ENCODE data around the gene MAST4. TPM values are rescaled to one million over a fixed set of nuclear protein-coding genes. Genes with fewer than 3 reads are reported as not detected.

Gene MAST4
- total and polyA plus RNA-seq, 2 donors = 17.0 to 18.8 TPM

GRCh38 chr5:66560371-66560770 lies 35.8 kb upstream of the MAST4 start:
- Histone ChIP-seq H3K27ac (ENCODE audit: low read depth in 1 of 2, low read length in 1 of 2) (no peak overlapping the region), H3K4me1 (ENCODE audit: control insufficient read depth in 2 of 2, insufficient read depth in 2 of 2, low read length in 2 of 2) (no peaks in the 10 kb centered on the region), H3K27me3 (ENCODE audit: control insufficient read depth in 2 of 2, insufficient read depth in 1 of 2, low read length in 1 of 2) (no peaks in the 10 kb centered on the region), H3K4me3 (ENCODE audit: low read length in 2 of 2) (no peak overlapping the region), H3K9me3 (ENCODE audit: control insufficient read depth in 2 of 2, insufficient read depth in 1 of 2, low read length in 1 of 2) (no peaks in the 10 kb centered on the region), H3K36me3 (ENCODE audit: control insufficient read depth in 2 of 2, insufficient read depth in 2 of 2, low read length in 1 of 2) (no peaks in the 10 kb centered on the region)
- DNase-seq (ENCODE audit: low read depth in 6 of 9, low spot score in 9 of 9) = no peak
- 98% methylated on average over 4 of the region's 4 CpGs for WGBS

- DNase-seq (ENCODE audit: low read depth in 6 of 9, low spot score in 9 of 9) = no peak
- H3K27me3 ChIP-seq (ENCODE audit: control insufficient read depth in 2 of 2, insufficient read depth in 1 of 2, low read length in 1 of 2) = no peaks in the 10 kb centered on the region
- H3K9me3 ChIP-seq (ENCODE audit: control insufficient read depth in 2 of 2, insufficient read depth in 1 of 2, low read length in 1 of 2) = no peaks in the 10 kb centered on the region
- WGBS = 90% methylated on average over 6 of the region's 6 CpGs
- no peaks in the 10 kb centered on the region for H3K36me3 ChIP-seq (ENCODE audit: control insufficient read depth in 2 of 2, insufficient read depth in 2 of 2, low read length in 1 of 2)
- H3K27ac ChIP-seq (ENCODE audit: low read depth in 1 of 2, low read length in 1 of 2) = no peak overlapping the region
- peaks cover 4% of the 10 kb centered on the region in 2 donors for H3K4me1 ChIP-seq (ENCODE audit: control insufficient read depth in 2 of 2, insufficient read depth in 2 of 2, low read length in 2 of 2)
- H3K4me3 ChIP-seq (ENCODE audit: low read length in 2 of 2) = no peak overlapping the region
These were observed 34.8 kb upstream of the MAST4 start for GRCh38 chr5:66561256-66561990.

- H3K27ac ChIP-seq (ENCODE audit: low read depth in 1 of 2, low read length in 1 of 2) = no peak overlapping the region
- H3K9me3 ChIP-seq (ENCODE audit: control insufficient read depth in 2 of 2, insufficient read depth in 1 of 2, low read length in 1 of 2) = no peaks in the 10 kb centered on the region
- H3K4me3 ChIP-seq (ENCODE audit: low read length in 2 of 2) = no peak overlapping the region
- 79% methylated on average over 2 of the region's 2 CpGs for WGBS
- DNase-seq (ENCODE audit: low read depth in 6 of 9, low spot score in 9 of 9) = peak in 2 of 9 donors; percentile 17 to 43
- H3K4me1 ChIP-seq (ENCODE audit: control insufficient read depth in 2 of 2, insufficient read depth in 2 of 2, low read length in 2 of 2) = peaks cover 4% of the 10 kb centered on the region in 2 donors
- no peaks in the 10 kb centered on the region for H3K36me3 ChIP-seq (ENCODE audit: control insufficient read depth in 2 of 2, insufficient read depth in 2 of 2, low read length in 1 of 2)
- no peaks in the 10 kb centered on the region for H3K27me3 ChIP-seq (ENCODE audit: control insufficient read depth in 2 of 2, insufficient read depth in 1 of 2, low read length in 1 of 2)
These were observed 30.3 kb upstream of the MAST4 start for GRCh38 chr5:66565878-66566277.

GRCh38 chr5:66567474-66567873 lies 28.7 kb upstream of the MAST4 start:
- H3K36me3 ChIP-seq (ENCODE audit: control insufficient read depth in 2 of 2, insufficient read depth in 2 of 2, low read length in 1 of 2) = no peaks in the 10 kb centered on the region
- H3K4me1 ChIP-seq (ENCODE audit: control insufficient read depth in 2 of 2, insufficient read depth in 2 of 2, low read length in 2 of 2) = peaks cover 4% of the 10 kb centered on the region in 2 donors
- H3K4me3 ChIP-seq (ENCODE audit: low read length in 2 of 2) = no peak overlapping the region
- 90% methylated on average over 3 of the region's 3 CpGs for WGBS
- H3K27me3 ChIP-seq (ENCODE audit: control insufficient read depth in 2 of 2, insufficient read depth in 1 of 2, low read length in 1 of 2) = no peaks in the 10 kb centered on the region
- no peak overlapping the region for H3K27ac ChIP-seq (ENCODE audit: low read depth in 1 of 2, low read length in 1 of 2)
- H3K9me3 ChIP-seq (ENCODE audit: control insufficient read depth in 2 of 2, insufficient read depth in 1 of 2, low read length in 1 of 2) = no peaks in the 10 kb centered on the region
- no peak for DNase-seq (ENCODE audit: low read depth in 6 of 9, low spot score in 9 of 9)

- 83% methylated on average over 1 of the region's 1 CpG for WGBS
- Histone ChIP-seq H3K36me3 (ENCODE audit: control insufficient read depth in 2 of 2, insufficient read depth in 2 of 2, low read length in 1 of 2) (no peaks in the 10 kb centered on the region), H3K4me3 (ENCODE audit: low read length in 2 of 2) (no peak overlapping the region), H3K9me3 (ENCODE audit: control insufficient read depth in 2 of 2, insufficient read depth in 1 of 2, low read length in 1 of 2) (no peaks in the 10 kb centered on the region), H3K27ac (ENCODE audit: low read depth in 1 of 2, low read length in 1 of 2) (no peak overlapping the region), H3K27me3 (ENCODE audit: control insufficient read depth in 2 of 2, insufficient read depth in 1 of 2, low read length in 1 of 2) (no peaks in the 10 kb centered on the region), H3K4me1 (ENCODE audit: control insufficient read depth in 2 of 2, insufficient read depth in 2 of 2, low read length in 2 of 2) (peaks cover 4% of the 10 kb centered on the region in 2 donors)
- DNase-seq (ENCODE audit: low read depth in 6 of 9, low spot score in 9 of 9) = no peak
These were observed 26.0 kb upstream of the MAST4 start for GRCh38 chr5:66570201-66570600.

- Histone ChIP-seq H3K9me3 (ENCODE audit: control insufficient read depth in 2 of 2, insufficient read depth in 1 of 2, low read length in 1 of 2) (no peaks in the 10 kb centered on the region), H3K4me1 (ENCODE audit: control insufficient read depth in 2 of 2, insufficient read depth in 2 of 2, low read length in 2 of 2) (no peaks in the 10 kb centered on the region), H3K36me3 (ENCODE audit: control insufficient read depth in 2 of 2, insufficient read depth in 2 of 2, low read length in 1 of 2) (no peaks in the 10 kb centered on the region), H3K27me3 (ENCODE audit: control insufficient read depth in 2 of 2, insufficient read depth in 1 of 2, low read length in 1 of 2) (no peaks in the 10 kb centered on the region), H3K4me3 (ENCODE audit: low read length in 2 of 2) (no peak overlapping the region), H3K27ac (ENCODE audit: low read depth in 1 of 2, low read length in 1 of 2) (no peak overlapping the region)
- no peak for DNase-seq (ENCODE audit: low read depth in 6 of 9, low spot score in 9 of 9)
- WGBS = 91% methylated on average over 2 of the region's 2 CpGs
These were observed 22.5 kb upstream of the MAST4 start for GRCh38 chr5:66573733-66574132.

- no peak overlapping the region for H3K4me3 ChIP-seq (ENCODE audit: low read length in 2 of 2)
- no peaks in the 10 kb centered on the region for H3K9me3 ChIP-seq (ENCODE audit: control insufficient read depth in 2 of 2, insufficient read depth in 1 of 2, low read length in 1 of 2)
- H3K36me3 ChIP-seq (ENCODE audit: control insufficient read depth in 2 of 2, insufficient read depth in 2 of 2, low read length in 1 of 2) = no peaks in the 10 kb centered on the region
- H3K4me1 ChIP-seq (ENCODE audit: control insufficient read depth in 2 of 2, insufficient read depth in 2 of 2, low read length in 2 of 2) = no peaks in the 10 kb centered on the region
- no peak overlapping the region for H3K27ac ChIP-seq (ENCODE audit: low read depth in 1 of 2, low read length in 1 of 2)
- 61% methylated on average over 5 of the region's 5 CpGs for WGBS
- no peaks in the 10 kb centered on the region for H3K27me3 ChIP-seq (ENCODE audit: control insufficient read depth in 2 of 2, insufficient read depth in 1 of 2, low read length in 1 of 2)
- DNase-seq (ENCODE audit: low read depth in 6 of 9, low spot score in 9 of 9) = no peak
These were observed 13.6 kb upstream of the MAST4 start for GRCh38 chr5:66582499-66583165.

- H3K27me3 ChIP-seq (ENCODE audit: control insufficient read depth in 2 of 2, insufficient read depth in 1 of 2, low read length in 1 of 2) = no peaks in the 10 kb centered on the region
- no peak overlapping the region for H3K4me3 ChIP-seq (ENCODE audit: low read length in 2 of 2)
These were observed 10.9 kb upstream of the MAST4 start for GRCh38 chr5:66585291-66585690.

GRCh38 chr5:66587771-66588170 lies 8.4 kb upstream of the MAST4 start:
- no peaks in the 10 kb centered on the region for H3K9me3 ChIP-seq (ENCODE audit: control insufficient read depth in 2 of 2, insufficient read depth in 1 of 2, low read length in 1 of 2)
- H3K36me3 ChIP-seq (ENCODE audit: control insufficient read depth in 2 of 2, insufficient read depth in 2 of 2, low read length in 1 of 2) = no peaks in the 10 kb centered on the region

More at GRCh38 chr5:66585291-66585690, 10.9 kb upstream of the MAST4 start:
- no peaks in the 10 kb centered on the region for H3K4me1 ChIP-seq (ENCODE audit: control insufficient read depth in 2 of 2, insufficient read depth in 2 of 2, low read length in 2 of 2)
- H3K9me3 ChIP-seq (ENCODE audit: control insufficient read depth in 2 of 2, insufficient read depth in 1 of 2, low read length in 1 of 2) = no peaks in the 10 kb centered on the region
- H3K27ac ChIP-seq (ENCODE audit: low read depth in 1 of 2, low read length in 1 of 2) = no peak overlapping the region
- H3K36me3 ChIP-seq (ENCODE audit: control insufficient read depth in 2 of 2, insufficient read depth in 2 of 2, low read length in 1 of 2) = no peaks in the 10 kb centered on the region
- DNase-seq (ENCODE audit: low read depth in 6 of 9, low spot score in 9 of 9) = no peak

More at GRCh38 chr5:66587771-66588170, 8.4 kb upstream of the MAST4 start:
- 90% methylated on average over 4 of the region's 4 CpGs for WGBS
- Histone ChIP-seq H3K27me3 (ENCODE audit: control insufficient read depth in 2 of 2, insufficient read depth in 1 of 2, low read length in 1 of 2) (no peaks in the 10 kb centered on the region), H3K27ac (ENCODE audit: low read depth in 1 of 2, low read length in 1 of 2) (no peak overlapping the region), H3K4me3 (ENCODE audit: low read length in 2 of 2) (no peak overlapping the region), H3K4me1 (ENCODE audit: control insufficient read depth in 2 of 2, insufficient read depth in 2 of 2, low read length in 2 of 2) (no peaks in the 10 kb centered on the region)
- no peak for DNase-seq (ENCODE audit: low read depth in 6 of 9, low spot score in 9 of 9)
